GM06990 (cell line): ENCODE data around the gene MAGI1.

Experiments
- DNase-seq: peaks from one replicate; pipeline ENCODE4 v3.0.0-alpha.2; 2011; ENCODE audit not compliant: insufficient read length; ENCODE audit errors: extremely low read depth
- H3K27me3 ChIP-seq: replicated peaks from 2 replicates; pipeline ENCODE4 v1.6.0; 2011; ENCODE audit warnings: low read length; ENCODE audit not compliant: control insufficient read depth, insufficient read depth
- H3K36me3 ChIP-seq: 2 replicates; pipeline ENCODE4 v1.5.1; 2011; ENCODE audit warnings: low read length; ENCODE audit not compliant: control insufficient read depth, insufficient read depth
- H3K4me3 ChIP-seq: replicated peaks from 2 replicates; pipeline ENCODE4 v1.5.1; 2011; ENCODE audit warnings: low read depth, mild to moderate bottlenecking, control low read depth, low read length
- TF ChIP-seq, protein P1 (sequence below): IDR thresholded peaks from 2 replicates; pipeline ENCODE4 v1.5.1; 2011; ENCODE audit warnings: low read length, control low read depth, mild to moderate bottlenecking, inconsistent platforms; ENCODE audit not compliant: insufficient read depth, poor library complexity, severe bottlenecking

MAGI1 gene

DNA sequence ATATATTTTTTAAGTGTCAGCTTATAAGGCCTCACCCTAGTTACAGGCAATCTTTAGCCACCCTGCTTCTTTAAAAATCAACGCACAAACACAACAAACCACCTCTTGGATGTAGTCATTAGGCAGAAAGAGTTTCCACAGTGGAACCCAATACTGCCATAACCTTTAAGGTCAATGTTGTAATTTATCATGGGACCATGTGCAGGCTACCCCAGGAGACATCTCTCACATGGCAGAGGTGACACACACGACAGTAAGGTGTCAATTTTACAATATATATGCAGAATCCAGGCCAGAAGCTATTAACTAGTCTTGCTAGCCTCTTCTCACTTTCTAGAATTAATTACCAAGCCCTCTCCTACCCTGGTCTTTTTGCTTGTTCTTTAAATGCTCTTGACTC lies 336.5 kb downstream of the MAGI1 start:
- no peak for DNase-seq
- no peaks in the 10 kb centered on the region for H3K36me3 ChIP-seq
- TF ChIP-seq, protein P1, sequence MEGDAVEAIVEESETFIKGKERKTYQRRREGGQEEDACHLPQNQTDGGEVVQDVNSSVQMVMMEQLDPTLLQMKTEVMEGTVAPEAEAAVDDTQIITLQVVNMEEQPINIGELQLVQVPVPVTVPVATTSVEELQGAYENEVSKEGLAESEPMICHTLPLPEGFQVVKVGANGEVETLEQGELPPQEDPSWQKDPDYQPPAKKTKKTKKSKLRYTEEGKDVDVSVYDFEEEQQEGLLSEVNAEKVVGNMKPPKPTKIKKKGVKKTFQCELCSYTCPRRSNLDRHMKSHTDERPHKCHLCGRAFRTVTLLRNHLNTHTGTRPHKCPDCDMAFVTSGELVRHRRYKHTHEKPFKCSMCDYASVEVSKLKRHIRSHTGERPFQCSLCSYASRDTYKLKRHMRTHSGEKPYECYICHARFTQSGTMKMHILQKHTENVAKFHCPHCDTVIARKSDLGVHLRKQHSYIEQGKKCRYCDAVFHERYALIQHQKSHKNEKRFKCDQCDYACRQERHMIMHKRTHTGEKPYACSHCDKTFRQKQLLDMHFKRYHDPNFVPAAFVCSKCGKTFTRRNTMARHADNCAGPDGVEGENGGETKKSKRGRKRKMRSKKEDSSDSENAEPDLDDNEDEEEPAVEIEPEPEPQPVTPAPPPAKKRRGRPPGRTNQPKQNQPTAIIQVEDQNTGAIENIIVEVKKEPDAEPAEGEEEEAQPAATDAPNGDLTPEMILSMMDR = no peak
- H3K4me3 ChIP-seq = no peak overlapping the region
- no peaks in the 10 kb centered on the region for H3K27me3 ChIP-seq

DNA sequence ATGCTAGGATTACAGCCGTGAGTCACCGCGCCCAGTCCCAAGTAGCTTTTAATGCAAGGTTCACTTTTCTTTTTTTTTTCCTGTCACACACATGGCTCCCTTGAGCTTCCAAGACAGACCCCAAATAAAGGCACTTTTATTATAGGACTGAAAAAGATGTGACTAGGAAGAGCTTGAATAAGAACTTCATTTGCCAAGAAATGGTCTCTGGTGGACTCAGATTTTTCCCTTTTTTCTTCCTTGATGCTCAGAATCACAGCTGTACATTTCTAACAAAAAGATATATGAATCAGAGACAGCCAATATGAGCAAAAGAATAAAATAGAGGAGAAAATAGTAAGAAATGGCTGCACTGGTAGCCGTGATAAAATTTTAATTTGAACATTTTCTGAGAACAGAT lies 337.2 kb downstream of the MAGI1 start:
- no peaks in the 10 kb centered on the region for H3K36me3 ChIP-seq
- TF ChIP-seq, protein P1 = no peak
- H3K4me3 ChIP-seq = no peak overlapping the region
- no peak for DNase-seq
- H3K27me3 ChIP-seq = no peaks in the 10 kb centered on the region

DNA sequence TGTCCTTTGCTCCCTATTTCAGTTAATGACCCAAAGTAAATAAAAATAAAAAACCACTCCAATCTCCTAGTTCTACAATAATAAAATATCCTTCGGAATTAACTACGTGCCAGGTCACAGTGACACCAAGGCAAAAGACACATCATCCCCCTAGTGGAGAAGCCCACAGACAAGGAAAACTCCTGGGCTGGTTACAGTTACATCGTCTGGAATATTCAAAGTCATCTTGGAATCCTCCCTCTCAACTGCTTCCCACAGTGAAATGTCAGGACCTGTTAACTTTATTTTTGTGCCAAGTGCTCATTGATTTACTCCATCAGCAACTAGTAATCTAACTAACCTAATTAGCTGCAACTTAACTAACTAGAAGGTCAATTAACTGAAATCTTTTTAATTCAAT lies 349.3 kb downstream of the MAGI1 start:
- no peak for DNase-seq
- Histone ChIP-seq H3K4me3 (no peak overlapping the region), H3K27me3 (no peaks in the 10 kb centered on the region), H3K36me3 (no peaks in the 10 kb centered on the region)
- TF ChIP-seq, protein P1 = no peak

DNA sequence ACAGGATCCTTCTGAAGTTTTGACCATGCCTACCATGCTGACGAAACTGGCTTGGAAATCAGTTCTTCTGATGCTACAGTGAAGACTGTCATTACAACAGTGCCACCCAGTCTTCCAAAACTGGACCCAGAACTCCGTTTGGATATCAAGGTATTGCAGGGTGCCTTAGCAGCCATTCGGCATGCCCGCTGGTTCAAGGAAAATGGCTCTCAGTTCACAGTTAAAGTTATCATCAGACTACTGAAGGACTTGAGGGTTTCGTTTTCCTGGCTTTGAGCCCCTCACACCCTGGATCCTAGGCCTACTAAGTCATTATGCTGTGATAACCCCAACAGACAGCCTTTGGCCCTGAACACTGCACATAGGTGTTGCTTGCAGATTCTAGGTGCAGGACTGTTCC lies 351.0 kb downstream of the MAGI1 start:
- DNase-seq = no peak
- no peaks in the 10 kb centered on the region for H3K27me3 ChIP-seq
- TF ChIP-seq, protein P1 = no peak
- H3K4me3 ChIP-seq = no peak overlapping the region
- no peaks in the 10 kb centered on the region for H3K36me3 ChIP-seq

DNA sequence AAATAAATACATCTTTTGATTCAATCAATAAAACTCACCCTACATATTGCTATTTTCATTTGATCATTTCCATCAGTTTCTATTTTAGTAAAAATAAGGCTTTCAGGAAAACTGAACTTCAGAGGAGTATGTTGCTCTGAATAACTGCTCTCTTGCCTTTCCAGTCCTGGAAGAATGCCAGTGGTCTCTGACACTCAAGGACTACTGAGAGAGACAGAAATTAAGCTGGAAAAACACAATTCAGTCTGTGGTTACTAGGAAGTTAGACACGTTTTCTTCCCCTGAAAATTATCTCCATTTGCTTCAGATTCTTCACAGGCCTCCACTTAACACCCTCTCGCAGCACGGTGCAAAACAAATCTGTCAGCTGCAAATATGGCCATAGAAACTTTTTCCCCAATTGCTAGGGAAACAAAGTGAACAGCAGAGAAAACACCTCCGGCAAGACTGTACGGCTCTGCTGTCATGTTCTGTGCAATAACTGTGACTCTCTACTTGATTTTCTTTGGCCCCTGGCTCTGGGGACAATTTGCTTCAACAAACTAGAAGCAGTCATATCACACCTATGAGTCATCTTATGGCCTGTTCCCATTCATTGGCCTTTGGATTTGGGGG lies 353.0 kb downstream of the MAGI1 start:
- no peak overlapping the region for H3K4me3 ChIP-seq
- TF ChIP-seq, protein P1 = no peak
- no peaks in the 10 kb centered on the region for H3K36me3 ChIP-seq
- no peaks in the 10 kb centered on the region for H3K27me3 ChIP-seq
- no peak for DNase-seq

DNA sequence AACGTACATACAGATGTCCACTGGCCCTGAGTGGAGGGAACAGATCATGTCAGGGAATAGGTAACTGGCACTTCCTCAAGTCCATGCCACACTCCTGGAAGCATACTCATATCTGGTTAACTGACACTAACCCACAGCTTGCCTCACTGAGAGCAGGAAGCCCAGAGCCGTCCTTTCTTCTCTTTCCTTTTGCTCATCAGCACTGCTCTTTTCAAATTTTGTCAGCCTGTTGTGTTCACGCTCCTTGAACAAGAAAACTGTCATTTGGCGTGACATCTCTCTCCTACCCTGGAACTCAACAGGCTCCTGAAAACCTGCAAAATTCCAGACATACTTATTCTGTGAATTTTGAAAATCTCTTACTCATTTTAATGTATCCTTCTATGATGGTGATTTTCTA lies 360.2 kb downstream of the MAGI1 start:
- Histone ChIP-seq H3K4me3 (no peak overlapping the region), H3K27me3 (no peaks in the 10 kb centered on the region), H3K36me3 (no peaks in the 10 kb centered on the region)
- TF ChIP-seq, protein P1 = no peak
- DNase-seq = no peak
